NCI-H2029 (cell line): ENCODE measurements around the gene HSPB7.
A peak's percentile ranks its signal among the peaks of the same experiment; 100 is the strongest.

ENCODE experiments used
- DNase-seq: peaks from one replicate; lab custom pipeline; 2025; lab: John Stamatoyannopoulos, UW

The HSPB7 gene

GRCh38 chr1:15975805-15976680, 41.8 kb downstream of the HSPB7 start, which contains the start of gene ZBTB17:
ZBTB17 (minus strand) TSS chr1:15976101; CDS start chr1:15948495, 27,606 bp downstream.
- peak; percentile 87 for DNase-seq

- DNase-seq = no peak
These were observed 42.5 kb downstream of the HSPB7 start for GRCh38 chr1:15975358-15975804.

- DNase-seq = no peak
These were observed 43.0 kb downstream of the HSPB7 start for GRCh38 chr1:15974855-15975254.

GRCh38 chr1:15973772-15974171, 44.1 kb downstream of the HSPB7 start:
- no peak for DNase-seq

- DNase-seq = no peak
These were observed 45.4 kb downstream of the HSPB7 start for GRCh38 chr1:15972409-15972808.

GRCh38 chr1:15970911-15971310, 46.9 kb downstream of the HSPB7 start:
- no peak for DNase-seq

- no peak for DNase-seq
These were observed 48.4 kb downstream of the HSPB7 start for GRCh38 chr1:15969321-15969880.

- DNase-seq = no peak
These were observed 49.7 kb downstream of the HSPB7 start for GRCh38 chr1:15968172-15968571.

GRCh38 chr1:15966956-15967344, 50.9 kb downstream of the HSPB7 start:
- DNase-seq = no peak

GRCh38 chr1:15966081-15966955, 51.5 kb downstream of the HSPB7 start:
- no peak for DNase-seq

GRCh38 chr1:15965228-15965767, 52.5 kb downstream of the HSPB7 start:
- no peak for DNase-seq
